NCI-H146 (cell line): ENCODE data around the gene GOLGA2.
A peak's percentile ranks its signal among the peaks of the same experiment; 100 is the strongest.
"Not testable (repeated sequence)": the region's sequence is repeated elsewhere in the genome, so short reads cannot be mapped to it uniquely, and the experiment has no call there.

Experiments used
- DNase-seq: peaks from one replicate; lab custom pipeline; 2025; lab: John Stamatoyannopoulos, UW

GOLGA2 gene

GRCh38 chr9:128294142-128294541, 18.3 kb upstream of the GOLGA2 start:
- no peak for DNase-seq

GRCh38 chr9:128293091-128293490, 17.3 kb upstream of the GOLGA2 start:
- DNase-seq: no peak

- DNase-seq: no peak
Measured at GRCh38 chr9:128292009-128292408, 16.2 kb upstream of the GOLGA2 start.

GRCh38 chr9:128288273-128289004, 12.6 kb upstream of the GOLGA2 start:
- DNase-seq: no peak

GRCh38 chr9:128286440-128286839, 10.6 kb upstream of the GOLGA2 start:
- no peak for DNase-seq

GRCh38 chr9:128285033-128285784, 9.4 kb upstream of the GOLGA2 start:
- no peak for DNase-seq

GRCh38 chr9:128282500-128282899, 6.7 kb upstream of the GOLGA2 start:
- DNase-seq: no peak

- DNase-seq: no peak
Measured at GRCh38 chr9:128280084-128280622, 4.3 kb upstream of the GOLGA2 start.

- DNase-seq: not testable (repeated sequence)
Measured at GRCh38 chr9:128279088-128280073, 3.6 kb upstream of the GOLGA2 start.

GRCh38 chr9:128276574-128277270, 915 bp upstream of the GOLGA2 start:
- DNase-seq: peak; percentile 21

GRCh38 chr9:128276008-128276573, 284 bp upstream of the GOLGA2 start, which contains the start of gene SWI5:
Gene SWI5, plus strand, starts transcription at chr9:128276276.
- peak; percentile 98 for DNase-seq

GRCh38 chr9:128274245-128274644, 1.6 kb downstream of the GOLGA2 start:
- no peak for DNase-seq

GRCh38 chr9:128271512-128271911, 4.3 kb downstream of the GOLGA2 start:
- DNase-seq: no peak

GRCh38 chr9:128271112-128271511, 4.7 kb downstream of the GOLGA2 start:
- DNase-seq: no peak

GRCh38 chr9:128266868-128267590, 8.8 kb downstream of the GOLGA2 start:
- no peak for DNase-seq

- no peak for DNase-seq
Measured at GRCh38 chr9:128265348-128265847, 10.4 kb downstream of the GOLGA2 start.

GRCh38 chr9:128262687-128263086, 13.1 kb downstream of the GOLGA2 start:
- DNase-seq: no peak

GRCh38 chr9:128260340-128260739, 15.5 kb downstream of the GOLGA2 start:
- no peak for DNase-seq

- DNase-seq: no peak
Measured at GRCh38 chr9:128259156-128259555, 16.7 kb downstream of the GOLGA2 start.

- DNase-seq: no peak
Measured at GRCh38 chr9:128258326-128258725, 17.5 kb downstream of the GOLGA2 start.
